M059J (cell line): ENCODE results near the gene ITIH5. TPM values are rescaled to one million over a fixed set of nuclear protein-coding genes. Genes with fewer than 3 reads are reported as not detected.

Experiments
- DNase-seq: peaks from one replicate; pipeline ENCODE4 v3.0.0-alpha.2; 2012; ENCODE audit warnings: low read depth
- total RNA-seq: library from RNA; depleted of rRNA; stranded (reverse); fragments of >200 nt; shearing (Covaris generic); gene quantifications from 2 replicates; pipeline ENCODE4 v1.2.3, GENCODE V29; 2014; rRNA removed

The ITIH5 gene
- total RNA-seq, 1 experiment from 2014 or later, result 2.1 TPM

GRCh38 chr10:7520507-7521485 lies 146.0 kb downstream of the ITIH5 start:
- DNase-seq, result peak; percentile 12

DNA sequence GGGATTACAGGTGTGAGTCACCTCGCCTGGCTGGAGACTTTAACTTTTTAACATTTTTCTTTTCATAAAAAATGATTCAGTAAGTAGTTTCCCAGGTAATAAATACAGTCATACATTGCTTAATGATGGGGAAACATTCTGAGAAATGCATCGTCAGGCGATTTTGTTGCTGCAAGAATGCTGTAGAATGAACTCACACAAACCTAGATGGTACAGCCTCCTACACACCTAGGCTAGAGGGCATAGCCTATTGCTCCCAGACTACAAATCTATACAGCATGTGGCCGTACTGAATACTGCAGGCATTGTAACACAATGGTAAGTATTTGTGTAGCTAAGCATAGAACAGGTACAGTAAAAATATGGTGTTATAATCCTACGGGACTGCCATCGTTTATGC lies 147.4 kb downstream of the ITIH5 start:
- peak; percentile 60 for DNase-seq

DNA sequence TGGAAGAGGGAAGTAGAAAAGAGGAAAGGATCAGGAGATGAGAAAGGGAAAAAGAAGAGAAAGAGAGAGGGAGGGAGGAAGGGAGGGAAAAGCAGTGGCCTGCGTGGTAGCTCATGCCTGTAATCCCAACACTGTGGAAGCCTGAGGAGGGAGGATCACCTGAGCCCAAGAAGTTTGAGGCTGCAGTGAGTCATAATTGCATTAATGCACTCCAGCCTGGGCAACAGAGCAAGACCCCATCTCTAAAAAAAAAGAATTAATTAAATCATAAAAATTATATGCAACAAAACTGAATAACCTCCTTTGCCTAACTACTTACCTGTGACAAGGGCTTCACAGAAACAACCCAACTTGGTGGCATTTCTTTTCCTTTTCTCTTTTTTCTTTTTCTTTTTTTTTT lies 148.1 kb downstream of the ITIH5 start:
- no peak for DNase-seq

GRCh38 chr10:7515439-7515838 lies 151.3 kb downstream of the ITIH5 start:
- no peak for DNase-seq

GRCh38 chr10:7513936-7514335 lies 152.8 kb downstream of the ITIH5 start:
- no peak for DNase-seq

DNA sequence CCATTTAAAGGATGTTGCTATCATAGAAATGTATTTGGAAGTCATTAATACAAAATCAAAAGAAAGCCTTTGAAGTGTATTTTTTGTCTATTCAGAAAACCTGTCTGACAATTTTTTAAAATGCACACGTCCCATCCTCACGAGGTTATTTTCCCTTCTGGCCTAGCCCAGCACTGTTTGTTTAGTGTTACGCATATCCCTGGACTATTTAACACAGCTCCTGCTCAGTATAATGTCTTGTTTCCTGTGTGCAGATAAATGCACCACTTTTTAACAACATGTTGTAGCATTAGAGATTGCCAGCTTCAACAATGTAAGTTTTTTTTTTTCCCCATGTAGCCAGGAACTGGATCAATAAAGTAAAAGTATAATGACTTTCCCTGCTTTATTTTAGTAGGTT lies 153.3 kb downstream of the ITIH5 start:
- DNase-seq, result no peak

DNA sequence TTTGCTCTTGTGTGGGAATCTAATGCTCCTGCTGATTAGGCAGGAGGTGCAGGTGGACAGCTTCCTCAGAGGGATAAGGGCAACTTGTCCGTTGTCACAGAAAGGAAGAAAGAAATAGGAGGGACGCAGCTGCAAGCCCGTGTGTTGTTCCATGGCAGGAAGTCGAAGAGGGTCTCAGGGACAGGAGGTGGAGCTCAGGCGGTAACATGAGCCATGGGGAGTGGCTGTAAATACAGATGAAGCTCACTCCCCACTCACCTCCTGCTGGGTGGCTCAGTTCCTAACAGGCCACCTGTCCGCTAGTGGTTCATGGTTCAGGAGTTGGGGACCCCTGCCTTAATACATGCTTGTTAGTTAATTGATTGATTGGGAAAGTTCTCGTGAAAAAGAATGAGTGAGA lies 154.3 kb downstream of the ITIH5 start:
- DNase-seq, result no peak

- DNase-seq, result no peak
These were observed 155.2 kb downstream of the ITIH5 start for GRCh38 chr10:7511612-7512011.

Other genes starting within 250 kb of the ITIH5 start
- gene ITIH2, start 36.4 kb upstream of the ITIH5 start, total RNA-seq, result not detected in 2 replicates
- 8.7 and 14.4 TPM in 2 replicates for gene KIN, start 121.0 kb upstream of the ITIH5 start, total RNA-seq
- gene ATP5F1C, start 121.2 kb upstream of the ITIH5 start, total RNA-seq, result 258 and 346 TPM in 2 replicates
- gene TAF3, start 151.5 kb upstream of the ITIH5 start, total RNA-seq, result 0.79 and 2.1 TPM in 2 replicates